ENCODE measurements around the gene MMP10. TPM values are rescaled to one million over a fixed set of nuclear protein-coding genes. Genes with fewer than 3 reads are reported as not detected.
A peak's percentile ranks its signal among the peaks of the same experiment; 100 is the strongest.

MMP10 gene
- total RNA-seq, 4 donors from 2014 or later: not detected

DNA sequence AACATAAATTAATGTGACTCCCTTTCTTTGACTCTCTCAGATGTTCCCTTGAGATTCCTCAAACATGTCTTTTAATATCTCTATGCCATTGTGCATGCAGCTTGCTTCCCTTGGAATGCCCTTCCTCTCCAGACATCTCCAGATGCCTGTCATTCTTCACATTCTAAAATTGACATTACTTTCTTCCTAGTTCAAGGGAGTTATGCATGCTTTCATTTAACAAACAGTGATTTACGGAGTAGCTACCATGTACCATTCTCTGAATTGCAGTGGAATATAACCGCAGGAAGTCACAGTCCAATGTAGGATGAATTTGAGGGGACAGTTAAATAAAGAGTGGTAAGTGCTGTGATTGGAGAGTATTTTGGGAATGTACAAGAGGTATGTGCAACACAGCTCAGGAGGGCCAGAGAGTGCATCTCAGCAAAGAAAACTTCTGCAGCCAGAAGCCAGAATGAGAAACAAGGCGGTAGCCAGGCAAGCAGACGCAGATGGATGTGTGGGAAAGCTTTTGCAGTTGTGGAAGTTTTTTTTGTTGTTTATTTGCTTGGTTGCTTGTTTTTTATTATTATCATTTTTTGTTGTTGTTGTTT, 18.7 kb downstream of the MMP10 start:
- no peaks in the 10 kb centered on the region for H3K9me3 ChIP-seq
- intact Hi-C loops (cut with DNase I): no loop called here
- no peak for DNase-seq
- TF ChIP-seq, protein P1, sequence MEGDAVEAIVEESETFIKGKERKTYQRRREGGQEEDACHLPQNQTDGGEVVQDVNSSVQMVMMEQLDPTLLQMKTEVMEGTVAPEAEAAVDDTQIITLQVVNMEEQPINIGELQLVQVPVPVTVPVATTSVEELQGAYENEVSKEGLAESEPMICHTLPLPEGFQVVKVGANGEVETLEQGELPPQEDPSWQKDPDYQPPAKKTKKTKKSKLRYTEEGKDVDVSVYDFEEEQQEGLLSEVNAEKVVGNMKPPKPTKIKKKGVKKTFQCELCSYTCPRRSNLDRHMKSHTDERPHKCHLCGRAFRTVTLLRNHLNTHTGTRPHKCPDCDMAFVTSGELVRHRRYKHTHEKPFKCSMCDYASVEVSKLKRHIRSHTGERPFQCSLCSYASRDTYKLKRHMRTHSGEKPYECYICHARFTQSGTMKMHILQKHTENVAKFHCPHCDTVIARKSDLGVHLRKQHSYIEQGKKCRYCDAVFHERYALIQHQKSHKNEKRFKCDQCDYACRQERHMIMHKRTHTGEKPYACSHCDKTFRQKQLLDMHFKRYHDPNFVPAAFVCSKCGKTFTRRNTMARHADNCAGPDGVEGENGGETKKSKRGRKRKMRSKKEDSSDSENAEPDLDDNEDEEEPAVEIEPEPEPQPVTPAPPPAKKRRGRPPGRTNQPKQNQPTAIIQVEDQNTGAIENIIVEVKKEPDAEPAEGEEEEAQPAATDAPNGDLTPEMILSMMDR (IDR thresholded peaks at IDR 0.05): no peak
- no peak for TF ChIP-seq POLR2A (IDR thresholded peaks at IDR 0.05)
- H3K36me3 ChIP-seq: no peaks in the 10 kb centered on the region
- peaks cover 0 to 22% (median 0%) of the 10 kb centered on the region in 4 donors for H3K27me3 ChIP-seq
- H3K27ac ChIP-seq: no peak overlapping the region
- no peak overlapping the region for H3K4me3 ChIP-seq
- WGBS, 2 donors: 82 to 87% methylated on average over 4 of the region's 4 CpGs
- peaks cover 0 to 14% (median 0%) of the 10 kb centered on the region in 3 donors for H3K4me1 ChIP-seq

DNA sequence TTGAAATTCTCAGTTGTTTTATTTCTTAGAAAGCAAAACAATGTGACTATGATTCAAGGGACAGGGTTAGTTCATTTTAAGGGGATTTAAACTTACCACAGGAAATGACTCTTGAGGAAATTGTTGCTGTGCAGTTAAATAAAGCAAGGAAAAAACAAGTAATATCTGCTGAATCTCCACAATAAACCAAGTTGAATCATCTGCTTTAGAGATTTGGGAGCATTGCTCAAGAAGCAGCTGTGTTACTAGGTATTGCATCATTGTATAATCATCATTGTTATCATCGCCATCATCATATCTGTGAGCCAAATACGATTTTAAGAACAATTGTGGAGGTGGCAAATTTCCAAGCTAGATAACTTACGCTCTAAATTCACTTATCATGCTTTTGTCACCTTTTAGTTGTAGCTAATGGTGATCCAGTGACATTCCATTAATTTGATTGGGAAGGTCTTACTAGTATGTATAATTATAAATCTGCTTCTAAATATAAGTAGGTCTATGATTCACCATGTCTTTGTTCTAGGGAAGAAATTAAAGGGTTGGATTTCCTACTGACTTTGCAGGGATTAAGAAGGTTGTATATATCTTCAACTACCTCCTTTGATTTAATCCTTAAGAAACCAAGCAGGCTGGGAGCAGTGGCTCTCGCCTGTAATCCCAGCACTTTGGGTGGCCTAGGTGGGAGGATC, 19.9 kb downstream of the MMP10 start:
- Histone ChIP-seq H3K9me3 (no peaks in the 10 kb centered on the region), H3K36me3 (no peaks in the 10 kb centered on the region), H3K4me1 (peaks cover 0 to 14% (median 0%) of the 10 kb centered on the region in 3 donors), H3K27ac (peak overlapping the region in 1 of 4 donors; percentile 3), H3K4me3 (no peak overlapping the region), H3K27me3 (peaks cover 0 to 17% (median 0%) of the 10 kb centered on the region in 4 donors)
- intact Hi-C loops (cut with DNase I): no loop called here
- 22 to 29% methylated on average over 4 of the region's 4 CpGs for WGBS, 2 donors
- DNase-seq: no peak
- TF ChIP-seq, protein P1 (IDR thresholded peaks at IDR 0.05): no peak
- TF ChIP-seq POLR2A (IDR thresholded peaks at IDR 0.05): no peak

DNA sequence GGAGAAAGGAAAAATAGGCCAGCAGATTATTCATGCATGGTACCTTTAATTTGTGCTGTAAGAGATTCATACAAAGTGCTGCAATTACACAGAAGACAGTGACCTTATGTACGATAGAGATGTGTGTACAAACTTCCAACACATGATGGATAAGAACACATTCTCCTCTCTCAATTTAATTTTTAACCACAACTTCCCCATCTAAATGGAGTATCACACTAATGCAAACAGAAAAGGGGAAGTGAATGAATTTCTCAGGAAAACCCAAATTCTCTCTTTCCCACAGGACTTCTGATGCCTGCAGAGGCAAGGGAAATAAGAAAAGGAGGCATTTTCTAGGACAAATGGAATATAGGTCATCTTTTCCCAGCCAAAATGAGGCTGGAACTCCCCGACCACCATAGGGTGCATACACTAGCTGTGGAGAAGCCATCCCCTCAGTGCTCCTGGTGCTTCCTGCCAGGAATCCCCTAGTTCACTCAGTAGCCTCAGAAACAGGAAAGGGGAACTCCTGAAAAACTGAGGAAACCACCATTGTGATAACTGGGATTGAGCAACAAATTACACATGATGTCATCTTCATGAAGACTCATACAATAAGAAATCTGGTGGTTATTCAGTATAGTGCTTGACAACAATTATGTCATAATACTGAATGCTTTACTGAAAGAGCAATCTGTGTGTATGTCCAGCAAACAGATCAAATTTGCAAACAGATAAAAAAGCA, 22.4 kb downstream of the MMP10 start:
- Histone ChIP-seq H3K4me1 (peaks cover 0 to 14% (median 0%) of the 10 kb centered on the region in 3 donors), H3K27me3 (peaks cover 0 to 7% (median 0%) of the 10 kb centered on the region in 4 donors), H3K9me3 (no peaks in the 10 kb centered on the region), H3K36me3 (no peaks in the 10 kb centered on the region), H3K4me3 (no peak overlapping the region), H3K27ac (no peak overlapping the region)
- TF ChIP-seq POLR2A (IDR thresholded peaks at IDR 0.05): no peak
- TF ChIP-seq, protein P1 (IDR thresholded peaks at IDR 0.05): no peak
- DNase-seq: no peak
- intact Hi-C loops (cut with DNase I): no loop called here
- 50 to 51% methylated on average over 2 of the region's 2 CpGs for WGBS, 2 donors

DNA sequence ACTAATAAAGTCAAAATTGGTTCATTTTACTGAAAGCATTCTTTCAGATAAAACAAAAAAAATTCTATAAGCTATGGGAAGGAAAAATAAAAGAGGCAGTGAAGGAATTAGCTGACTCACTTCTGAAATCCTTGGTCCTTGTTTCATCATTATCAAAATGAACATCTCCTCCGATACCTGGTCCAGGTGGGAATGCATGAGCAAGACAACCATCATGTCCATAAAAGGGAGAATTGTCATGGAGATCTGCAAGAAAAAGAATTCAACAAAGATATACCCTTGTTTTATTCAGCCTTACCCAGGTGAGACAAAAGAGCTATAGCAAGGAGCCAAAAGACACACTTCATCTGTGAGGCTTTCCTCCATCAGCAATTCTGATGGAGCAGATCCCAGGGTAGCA, 27.2 kb downstream of the MMP10 start:
- Histone ChIP-seq H3K27me3 (peaks cover 0 to 13% (median 0%) of the 10 kb centered on the region in 4 donors), H3K27ac (no peak overlapping the region), H3K4me3 (no peak overlapping the region), H3K9me3 (no peaks in the 10 kb centered on the region), H3K36me3 (no peaks in the 10 kb centered on the region), H3K4me1 (no peaks in the 10 kb centered on the region)
- WGBS, 2 donors: 93 to 100% methylated on average over 1 of the region's 1 CpG
- no peak for DNase-seq
- intact Hi-C loops (cut with DNase I): no loop called here
- TF ChIP-seq, protein P1 (IDR thresholded peaks at IDR 0.05): no peak

DNA sequence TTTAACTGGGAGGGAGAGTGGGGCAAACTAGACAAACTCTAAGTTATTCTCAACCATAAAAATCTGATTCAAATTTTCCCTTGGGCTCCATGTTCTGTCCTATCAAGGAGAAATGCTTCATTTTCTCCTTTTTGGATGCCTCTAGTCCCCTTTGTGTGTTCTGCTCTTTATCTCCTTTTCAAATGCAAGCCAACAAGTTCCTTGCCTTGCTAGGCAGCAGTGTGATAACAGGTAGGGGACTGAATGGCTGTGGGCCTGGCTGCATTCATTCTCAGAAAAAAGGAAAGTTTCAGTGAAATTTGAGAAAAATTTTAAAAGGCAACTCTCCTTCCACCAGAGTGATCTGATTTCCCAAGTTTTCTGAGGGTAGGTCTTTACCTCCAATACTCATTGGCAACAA, 28.8 kb downstream of the MMP10 start:
- TF ChIP-seq POLR2A (IDR thresholded peaks at IDR 0.05): no peak

More for the DNA sequence above, 28.8 kb downstream of the MMP10 start:
- intact Hi-C loops (cut with DNase I): no loop called here
- DNase-seq: no peak
- no peaks in the 10 kb centered on the region for H3K4me1 ChIP-seq
- H3K36me3 ChIP-seq: no peaks in the 10 kb centered on the region
- no peak overlapping the region for H3K4me3 ChIP-seq
- peaks cover 0 to 15% (median 0%) of the 10 kb centered on the region in 4 donors for H3K27me3 ChIP-seq
- H3K27ac ChIP-seq: no peak overlapping the region
- no peaks in the 10 kb centered on the region for H3K9me3 ChIP-seq

Data from esophagus squamous epithelium (tissue), 5 donors.